ENCODE results near the gene CAMK2D.

GRCh38 chr4:113550510-113550909 lies 211.0 kb downstream of the CAMK2D start:
- TF ChIP-seq POLR2A (IDR thresholded peaks at IDR 0.05; ENCODE audit: low read length), result no peak
- TF ChIP-seq GATA1 (IDR thresholded peaks at IDR 0.05; ENCODE audit: low read depth, low read length), result no peak

Measured in erythroblast (primary cell).